Activated gamma-delta T cell treated with Interleukin-2 at 50 U/mL for 16 hours (primary cell): Measurements from ENCODE around the gene PPP1R15B.

Experiments used
- DNase-seq: peaks from one replicate; pipeline ENCODE4 v3.0.0-alpha.2; 2020

PPP1R15B gene

GRCh38 chr1:204420039-204421004 lies 8.7 kb upstream of the PPP1R15B start:
- no peak for DNase-seq

- no peak for DNase-seq
These were observed 7.4 kb upstream of the PPP1R15B start for GRCh38 chr1:204419064-204419403.

- no peak for DNase-seq
These were observed 6.8 kb upstream of the PPP1R15B start for GRCh38 chr1:204418174-204419063.

DNA sequence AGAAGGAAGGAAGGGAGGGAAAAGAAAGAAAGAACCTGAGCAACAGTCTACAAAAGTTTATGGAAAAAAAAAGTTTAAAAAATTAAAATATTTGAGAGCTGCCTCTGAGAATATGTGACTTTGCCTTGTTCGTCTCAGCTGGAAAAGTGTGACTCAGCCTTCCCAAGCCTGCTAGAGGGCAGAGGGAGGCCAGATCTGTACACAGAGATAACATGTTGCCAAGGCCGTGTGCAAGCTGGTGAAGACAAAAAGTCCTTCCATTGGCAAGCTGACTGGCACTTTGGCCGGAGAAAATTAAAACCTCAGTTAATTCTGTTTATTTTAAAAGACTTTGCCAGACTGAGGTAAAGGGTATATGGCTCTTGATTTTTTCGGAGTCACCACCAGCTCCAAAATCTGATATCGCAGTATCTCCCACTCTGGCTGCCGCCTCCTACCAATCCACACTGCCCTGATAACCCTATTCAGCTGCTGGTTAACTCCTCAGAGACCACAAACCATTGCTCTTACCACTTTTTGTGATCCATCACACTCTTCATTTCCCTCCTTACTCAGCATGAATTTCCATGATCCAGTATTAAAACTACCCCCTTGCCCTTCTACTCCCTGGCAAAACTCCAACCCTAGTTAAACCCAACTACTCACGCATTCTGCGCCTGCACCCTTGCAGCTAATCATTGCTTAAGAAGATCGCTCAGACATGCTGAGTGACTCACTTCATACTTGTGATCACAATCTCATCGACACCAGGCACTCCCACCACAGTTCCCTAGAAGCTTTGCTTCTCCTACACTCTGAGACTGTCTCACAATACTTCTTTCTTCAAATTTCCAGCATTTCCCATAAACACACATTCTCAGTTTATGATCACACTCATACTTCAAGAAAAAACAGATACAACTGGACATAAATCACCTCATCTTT lies 5.7 kb upstream of the PPP1R15B start:
- no peak for DNase-seq

DNA sequence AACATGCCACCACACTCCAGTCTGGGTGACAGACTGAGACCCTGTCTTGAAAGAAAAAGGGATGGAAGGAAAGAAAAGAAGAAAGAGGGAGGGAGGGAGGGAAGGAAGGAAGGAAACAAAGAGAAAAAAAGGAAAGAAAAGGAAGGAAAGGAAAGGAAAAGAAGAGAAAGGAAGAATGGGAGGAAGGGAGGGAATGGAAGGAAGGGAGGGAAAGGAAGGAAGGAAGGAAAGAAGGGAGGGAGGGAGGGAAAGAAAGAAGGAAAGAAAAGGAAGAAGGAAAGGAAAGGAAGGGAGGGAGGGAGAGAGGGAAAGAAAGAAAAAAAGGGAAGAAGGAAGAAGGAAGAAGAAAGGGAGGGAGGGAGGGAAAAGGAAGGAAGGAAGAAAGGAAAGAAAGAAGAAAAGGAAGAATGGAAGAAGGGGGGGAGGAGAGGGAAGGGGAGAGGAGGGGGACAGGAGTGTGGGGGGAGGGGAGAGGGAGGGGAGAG lies 5.0 kb upstream of the PPP1R15B start:
- DNase-seq: no peak

GRCh38 chr1:204415351-204415750 lies 3.7 kb upstream of the PPP1R15B start:
- DNase-seq: no peak

GRCh38 chr1:204414016-204414415 lies 2.4 kb upstream of the PPP1R15B start:
- no peak for DNase-seq

GRCh38 chr1:204413170-204413535 lies 1.5 kb upstream of the PPP1R15B start:
- DNase-seq: no peak

- no peak for DNase-seq
These were observed 748 bp downstream of the PPP1R15B start for GRCh38 chr1:204410688-204411450.

GRCh38 chr1:204409836-204410687 lies 1.6 kb downstream of the PPP1R15B start:
- no peak for DNase-seq

DNA sequence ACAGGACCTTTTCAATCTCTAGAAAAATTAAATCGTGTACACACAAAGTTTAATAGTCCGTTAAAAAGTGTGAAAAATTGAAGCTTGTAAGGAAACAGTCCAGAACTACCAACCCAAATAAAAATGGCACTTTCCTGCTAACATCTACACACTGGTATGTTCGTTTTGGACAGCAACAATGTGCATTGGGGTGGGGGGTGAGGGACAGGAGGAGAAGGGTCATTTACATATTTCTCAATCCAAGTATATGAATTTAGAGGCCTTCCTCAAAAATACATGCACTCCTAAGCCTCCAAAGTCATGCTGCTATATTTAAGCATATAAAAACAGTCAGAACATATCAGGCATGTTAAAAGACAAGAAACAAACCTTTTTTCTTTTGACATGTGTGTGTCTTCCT lies 2.5 kb downstream of the PPP1R15B start:
- no peak for DNase-seq

DNA sequence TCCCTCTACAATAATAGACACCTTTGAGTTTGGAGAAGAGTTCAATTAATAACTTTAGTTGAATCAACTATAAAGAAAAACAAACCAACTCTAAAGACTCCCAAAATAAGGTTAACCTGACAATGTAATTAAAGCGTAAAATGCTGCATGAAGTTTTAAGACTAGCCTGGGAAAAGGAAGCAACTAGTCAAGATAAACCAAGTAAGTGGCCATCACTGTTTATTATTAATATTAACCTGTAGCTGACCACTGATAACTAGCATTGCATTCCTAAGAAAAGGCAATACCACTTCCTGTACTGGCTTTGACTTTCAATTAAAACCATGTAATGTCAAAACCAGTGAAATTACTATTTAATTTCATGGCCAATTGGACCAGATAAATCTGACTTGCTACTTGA lies 3.0 kb downstream of the PPP1R15B start:
- no peak for DNase-seq

GRCh38 chr1:204408074-204408507 lies 3.5 kb downstream of the PPP1R15B start:
- no peak for DNase-seq

DNA sequence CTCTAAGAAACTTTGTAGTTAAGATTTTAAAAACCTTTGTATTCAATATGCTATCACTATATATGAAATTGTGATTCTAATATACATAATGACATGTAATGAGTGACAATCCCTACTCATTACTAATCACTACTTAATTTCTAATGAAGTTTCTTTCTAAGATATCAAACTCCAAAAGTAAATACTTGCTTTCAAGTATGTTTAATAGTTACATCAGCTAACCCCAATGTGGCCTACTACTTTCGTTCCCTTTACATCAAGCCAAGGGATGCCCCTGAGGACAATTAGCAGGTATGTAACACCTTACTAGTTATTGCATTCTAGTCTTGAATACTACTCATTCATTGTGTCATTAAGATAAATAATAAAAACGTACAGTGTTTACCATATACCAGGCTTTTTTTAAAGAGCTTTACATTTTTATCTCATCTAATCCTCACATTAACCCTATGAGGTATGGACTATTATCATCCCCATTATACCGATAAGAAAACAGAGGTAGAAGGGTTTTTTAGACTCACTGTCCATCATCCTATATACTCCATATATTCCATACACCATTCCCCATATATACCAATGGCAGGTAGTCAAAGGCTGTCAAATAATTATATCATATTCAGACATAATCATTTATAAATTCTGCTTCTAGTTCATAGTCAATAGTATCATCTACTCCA lies 4.2 kb downstream of the PPP1R15B start:
- DNase-seq: no peak

DNA sequence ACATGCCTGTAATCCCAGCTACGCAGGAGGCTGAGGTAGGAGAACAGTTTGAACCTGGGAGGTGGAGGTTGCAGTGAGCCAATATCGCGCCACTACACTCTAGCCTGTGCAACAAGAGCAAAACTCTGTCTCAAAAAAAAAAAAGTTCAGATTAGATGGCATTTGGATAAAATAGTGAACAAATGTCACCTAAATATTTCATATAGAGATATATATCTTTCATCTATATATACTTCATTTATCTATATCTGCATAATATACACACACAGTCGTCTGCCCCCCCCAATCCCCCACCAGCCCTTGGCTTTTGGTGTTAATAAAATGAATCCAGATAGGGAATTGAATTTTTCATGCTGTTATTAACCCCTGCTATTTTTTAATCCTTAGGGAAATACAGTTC lies 5.0 kb downstream of the PPP1R15B start:
- DNase-seq: no peak

DNA sequence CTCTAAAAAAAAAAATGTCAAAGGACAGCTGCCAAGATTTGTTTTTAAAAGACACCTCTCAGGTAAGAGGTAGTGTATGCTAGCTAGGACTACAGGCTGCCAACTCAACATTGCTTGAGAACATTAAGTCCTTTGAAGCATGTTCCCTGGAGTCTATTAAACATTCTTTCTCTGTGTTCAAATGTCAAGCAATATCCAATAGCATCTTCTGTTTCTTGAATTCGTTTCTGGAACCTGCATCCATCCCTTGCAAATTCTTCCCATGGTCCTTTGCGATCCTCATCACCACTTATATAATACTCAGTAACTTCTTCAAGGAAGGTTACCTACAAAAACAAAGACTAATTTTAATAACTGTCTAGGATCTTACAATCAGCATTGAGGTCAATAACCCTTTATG lies 5.6 kb downstream of the PPP1R15B start:
- no peak for DNase-seq

DNA sequence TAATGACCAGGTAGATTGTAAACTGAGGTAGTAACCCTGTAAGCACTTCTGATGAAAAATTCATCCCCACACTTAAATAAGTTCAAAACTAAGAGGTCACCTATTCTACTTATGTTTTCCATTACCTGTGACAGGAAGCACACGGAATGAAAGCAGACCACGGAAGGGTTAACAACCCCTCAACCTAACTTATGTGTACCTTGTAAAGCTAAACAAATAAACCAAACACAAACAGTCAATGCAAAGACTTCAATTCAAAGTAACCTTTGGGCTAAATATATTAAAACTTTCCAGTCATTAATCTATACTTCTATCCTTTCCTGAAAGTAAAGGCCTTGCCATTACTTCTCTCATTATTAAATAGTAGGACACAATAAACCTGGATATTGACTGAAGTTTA lies 7.0 kb downstream of the PPP1R15B start:
- DNase-seq: no peak

DNA sequence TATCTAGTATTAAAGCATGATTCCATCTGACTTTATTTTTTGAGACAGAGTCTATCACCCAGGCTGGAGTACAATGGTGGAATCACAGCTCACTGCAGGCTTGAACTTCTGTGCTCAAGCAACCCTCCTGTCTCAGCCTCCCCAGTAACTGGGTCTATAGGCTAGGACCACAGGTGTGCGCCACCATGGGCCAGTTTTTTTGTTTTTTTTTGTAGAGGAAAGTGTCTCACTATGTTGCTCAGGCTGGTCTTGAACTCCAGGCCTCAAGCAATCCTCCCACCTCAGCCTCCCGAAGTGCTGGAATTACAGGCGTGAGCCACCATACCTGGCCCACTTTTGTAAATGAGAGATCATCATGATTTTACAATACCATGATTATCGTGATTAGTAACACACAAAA lies 9.2 kb downstream of the PPP1R15B start:
- no peak for DNase-seq

- DNase-seq: no peak
These were observed 9.9 kb downstream of the PPP1R15B start for GRCh38 chr1:204401730-204402129.

- no peak for DNase-seq
These were observed 10.6 kb downstream of the PPP1R15B start for GRCh38 chr1:204400882-204401510.
